HG03066 (cell line): ENCODE results near the gene TEAD4.

Experiments
- ATAC-seq: cut with Tn5 transposase; IDR thresholded peaks from one replicate; pipeline ENCODE4 v1.9.1; 2021; ENCODE audit warnings: low read depth; ENCODE audit not compliant: unreplicated experiment

TEAD4 gene

DNA sequence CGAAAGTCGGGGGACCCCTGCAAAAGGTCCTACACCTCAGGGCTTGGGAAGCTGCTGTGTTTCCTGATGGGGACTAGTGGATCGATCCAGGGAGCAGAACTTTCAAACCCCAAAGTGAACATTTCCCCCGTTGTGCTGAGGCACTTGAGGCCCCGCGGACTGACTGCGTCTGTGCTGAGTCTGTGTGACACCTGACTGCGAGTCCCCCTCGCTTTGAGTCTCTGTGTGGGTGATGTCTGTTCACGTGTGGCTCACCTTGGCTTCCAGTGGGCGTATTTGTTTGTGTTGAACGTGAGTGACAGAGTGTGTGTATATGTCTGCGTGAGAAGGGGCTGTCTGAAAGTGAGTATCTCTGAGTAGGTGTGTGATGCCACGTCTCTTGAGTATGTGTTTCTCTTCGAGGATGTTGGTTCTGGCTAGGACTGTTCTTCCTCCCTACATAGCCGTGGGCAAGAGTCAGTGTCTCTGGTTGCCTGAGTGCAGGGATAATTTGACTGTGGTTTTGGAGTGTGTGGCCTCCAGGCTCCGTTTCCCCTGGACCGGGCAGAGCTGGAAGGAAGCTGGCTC is 1.3 kb downstream of the TEAD4 start:
- ATAC-seq = no peak

DNA sequence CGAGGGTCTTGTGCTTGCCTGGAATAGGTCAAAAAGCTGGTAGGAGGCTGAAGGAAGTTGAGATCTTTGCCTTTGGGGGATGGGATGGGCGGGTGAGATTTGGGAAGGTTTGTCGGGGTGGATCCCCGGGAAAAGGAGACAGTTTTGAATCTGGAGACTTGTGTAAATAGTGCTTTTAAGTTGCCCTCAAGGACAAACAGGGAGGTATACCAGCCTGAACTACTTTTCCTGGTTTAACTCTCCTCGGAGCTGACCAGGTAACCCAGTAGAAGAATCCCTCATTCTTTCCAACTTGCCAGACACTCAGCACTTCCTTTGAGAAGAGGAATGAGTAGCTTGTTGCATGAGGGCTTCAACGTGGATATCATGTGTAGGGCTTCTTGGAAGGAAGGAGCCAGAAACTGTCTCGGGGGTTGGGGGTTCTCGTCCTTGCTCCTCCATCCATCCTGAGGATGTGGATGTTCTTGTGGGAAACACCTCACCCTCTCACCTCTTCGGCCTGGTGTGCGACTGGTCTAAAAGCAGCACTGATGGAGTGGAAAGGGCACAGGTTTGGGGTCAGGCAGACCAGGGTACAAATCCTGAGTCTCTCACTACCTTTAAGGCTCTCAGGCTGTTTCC is 1.9 kb downstream of the TEAD4 start:
- ATAC-seq = no peak

DNA sequence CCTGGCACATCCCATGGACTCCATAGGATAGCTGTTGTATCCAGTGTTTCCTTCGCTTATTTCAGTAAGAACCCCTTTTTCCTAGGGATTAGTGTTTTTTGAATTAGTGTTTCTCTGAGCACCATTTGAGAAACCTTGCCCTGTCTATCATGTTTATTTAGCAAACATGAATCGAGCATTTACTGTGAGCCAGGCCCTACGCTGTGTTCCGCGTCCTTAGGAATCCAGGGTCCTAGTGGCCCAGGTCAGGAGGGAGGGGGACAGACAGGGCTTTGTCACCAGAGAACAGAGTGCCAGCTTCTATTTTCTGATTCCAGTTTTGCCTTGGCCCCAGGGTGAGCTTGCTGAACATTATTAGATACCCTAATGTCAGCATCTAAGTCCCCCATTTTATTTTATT is 2.5 kb downstream of the TEAD4 start:
- no peak for ATAC-seq

DNA sequence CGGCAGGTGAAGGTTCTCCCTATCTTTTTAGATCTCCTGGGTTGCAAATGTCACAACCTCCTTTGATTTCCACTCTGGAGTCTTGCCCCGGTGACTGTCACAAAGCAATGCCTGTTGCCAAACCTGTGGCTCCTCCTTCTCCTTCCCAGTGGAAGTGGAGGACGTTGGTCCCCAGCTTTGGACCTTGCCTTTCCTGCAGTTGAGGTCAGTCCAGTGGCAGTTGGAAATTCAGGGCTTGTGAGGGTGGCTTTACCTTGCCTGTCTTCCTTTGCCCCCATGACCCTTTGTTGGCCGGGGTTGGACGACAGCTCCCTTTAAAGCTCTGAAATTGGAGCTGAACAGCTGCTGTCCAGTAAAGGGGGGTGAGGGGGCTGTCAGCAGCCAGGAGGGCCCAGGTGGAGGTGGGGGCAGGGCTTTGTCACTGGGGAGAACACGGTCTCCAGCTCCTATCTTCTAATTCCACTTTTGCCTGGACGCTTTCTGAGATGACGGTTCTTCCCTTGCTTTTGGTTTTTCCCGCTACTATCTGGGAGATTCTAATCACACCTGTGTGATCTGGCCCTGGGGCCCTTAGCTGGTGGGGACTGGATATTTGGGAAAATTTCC is 4.1 kb downstream of the TEAD4 start:
- ATAC-seq = no peak

DNA sequence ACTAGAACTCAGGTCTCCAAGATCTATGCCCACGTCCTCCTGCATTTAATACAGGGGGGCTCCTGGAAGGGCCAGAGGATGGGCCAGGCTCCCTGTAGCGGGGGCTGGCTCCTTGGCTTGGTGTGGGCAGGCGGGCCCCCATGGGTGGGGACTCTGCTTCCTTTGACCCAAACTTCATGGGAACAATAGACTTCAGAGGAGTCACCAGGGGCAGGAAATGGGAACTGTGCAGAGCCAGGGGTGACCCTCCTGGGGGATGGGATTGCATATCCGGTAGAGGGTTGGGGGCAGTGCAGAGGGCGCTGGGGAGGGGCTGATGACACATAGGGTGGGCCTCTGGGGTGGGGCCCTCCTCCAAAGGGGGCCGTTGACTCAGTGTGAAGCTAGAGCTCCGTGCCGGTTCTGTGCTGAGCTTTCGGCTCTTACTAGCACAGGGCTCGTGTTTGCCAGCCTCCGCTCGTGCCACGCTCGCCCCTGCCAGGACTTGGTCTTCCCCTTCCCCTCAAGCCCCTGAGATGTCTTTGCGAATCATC is 4.6 kb downstream of the TEAD4 start:
- no peak for ATAC-seq

DNA sequence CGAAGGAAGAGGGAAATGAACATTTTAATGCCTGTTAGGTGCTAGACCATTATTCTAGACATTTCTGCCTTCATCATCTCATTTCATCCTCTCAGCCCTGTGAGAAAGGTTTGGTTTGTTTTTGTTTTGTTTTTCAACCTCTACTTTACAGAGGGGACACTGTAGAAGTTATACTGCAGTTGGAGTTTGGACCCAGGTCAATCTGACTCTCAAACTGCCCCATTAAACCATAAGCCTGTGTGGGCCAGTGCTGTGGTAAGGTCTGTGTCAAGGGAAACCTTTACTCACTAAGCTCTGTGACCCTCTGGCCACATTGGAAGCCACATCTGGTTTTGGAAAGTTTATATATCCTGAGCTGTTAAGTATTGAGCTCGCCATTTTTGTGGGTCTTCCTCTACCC is 8.5 kb downstream of the TEAD4 start:
- ATAC-seq = no peak

DNA sequence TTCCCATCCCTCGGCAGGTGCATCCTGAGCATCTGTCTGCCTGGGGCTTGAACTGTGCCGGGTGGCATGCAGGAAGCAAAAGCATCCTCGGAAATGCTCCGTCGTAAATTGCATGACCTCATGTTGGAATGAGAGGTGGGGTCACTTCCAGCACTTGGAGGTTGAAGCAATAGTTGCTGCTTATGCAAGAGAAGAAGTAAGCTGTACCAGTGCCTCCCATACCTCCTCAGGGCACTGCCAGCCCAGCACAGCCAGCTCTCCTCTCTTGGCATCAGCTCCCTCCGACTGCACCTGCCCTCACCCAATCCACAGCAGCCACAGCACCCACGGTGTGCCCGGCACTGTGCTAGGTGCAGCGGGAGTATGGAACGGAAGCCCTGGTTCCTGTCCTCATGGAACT is 11.5 kb downstream of the TEAD4 start:
- no peak for ATAC-seq

DNA sequence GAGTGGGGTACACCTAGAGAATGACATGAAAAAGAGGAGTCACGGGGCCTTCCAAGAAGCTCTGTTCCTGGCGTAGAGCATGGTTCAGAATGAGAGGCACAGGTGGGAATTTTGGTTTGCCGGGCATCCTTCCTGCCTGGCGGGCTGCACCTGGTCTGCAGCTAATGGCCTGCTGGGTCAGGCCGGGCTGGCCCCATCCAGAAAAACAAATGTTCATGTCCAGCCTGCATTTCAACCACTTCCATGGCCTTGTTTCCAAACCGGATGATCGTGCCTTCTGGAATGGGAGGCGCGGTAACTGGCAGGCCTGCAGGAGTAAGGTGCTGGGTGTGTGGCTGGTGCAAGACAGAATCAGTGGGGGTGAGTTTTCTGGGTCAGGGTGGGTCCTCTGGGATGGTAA is 14.4 kb downstream of the TEAD4 start:
- ATAC-seq = no peak

DNA sequence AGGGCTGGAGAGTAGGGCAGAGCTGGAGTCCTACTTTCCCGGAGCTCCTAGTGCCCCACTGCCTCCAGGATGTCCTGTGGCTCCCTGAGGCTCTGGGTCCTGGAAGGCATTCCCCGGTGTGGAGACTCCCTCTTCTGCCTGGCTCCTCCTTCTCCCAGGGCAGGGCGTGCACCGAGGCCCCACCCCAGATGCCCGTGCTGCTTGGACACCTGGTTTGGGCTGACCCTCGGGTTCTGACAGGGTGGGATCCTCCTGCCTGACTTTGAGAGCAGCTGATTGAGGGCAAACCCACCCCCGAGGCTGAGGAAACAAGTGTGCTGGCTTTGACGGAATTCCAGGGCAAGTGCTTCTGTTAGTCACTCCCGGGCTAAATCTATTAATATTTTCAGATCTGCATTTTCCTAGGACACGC is 15.4 kb downstream of the TEAD4 start:
- ATAC-seq = no peak

DNA sequence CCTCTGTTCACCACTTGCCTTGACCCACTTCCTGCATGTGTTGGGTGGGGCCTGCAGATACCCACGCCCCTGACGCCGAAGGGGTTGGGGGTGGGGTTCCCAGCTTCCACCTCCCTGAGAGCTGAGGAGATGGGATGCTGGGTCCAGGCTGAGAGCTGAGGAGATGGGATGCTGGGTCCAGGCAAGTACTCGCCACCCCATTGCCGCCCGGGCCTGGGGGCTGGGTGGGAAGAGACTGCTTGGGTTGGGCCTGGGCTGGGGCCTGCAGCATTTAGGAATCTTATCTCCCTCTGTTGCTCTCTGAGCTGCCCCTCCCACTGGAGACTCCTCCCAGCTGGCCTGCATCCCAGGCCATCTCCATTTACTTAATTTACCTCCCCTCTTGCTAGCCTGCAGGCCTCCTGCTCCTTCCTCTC is 17.4 kb downstream of the TEAD4 start:
- no peak for ATAC-seq

DNA sequence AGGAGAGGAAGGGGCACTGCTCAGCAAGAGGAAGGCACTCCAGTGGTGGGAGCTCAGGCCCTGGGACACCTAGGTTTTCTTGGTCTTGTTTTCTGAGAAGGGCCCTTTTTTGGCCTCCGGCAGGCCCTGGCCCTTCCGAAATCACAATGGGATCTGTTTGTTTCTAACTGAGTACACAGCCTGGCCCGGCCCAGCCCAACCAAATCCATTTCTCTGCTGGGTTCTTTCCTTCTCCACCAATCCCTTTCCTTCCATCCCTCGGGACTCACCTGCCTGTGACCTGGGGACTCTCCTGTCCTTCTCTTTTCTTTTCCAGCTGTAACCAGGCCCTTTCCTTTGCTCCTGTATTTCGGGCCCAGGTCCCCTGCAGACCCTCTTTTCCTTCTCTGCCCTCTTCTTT is 18.6 kb downstream of the TEAD4 start:
- ATAC-seq = no peak

DNA sequence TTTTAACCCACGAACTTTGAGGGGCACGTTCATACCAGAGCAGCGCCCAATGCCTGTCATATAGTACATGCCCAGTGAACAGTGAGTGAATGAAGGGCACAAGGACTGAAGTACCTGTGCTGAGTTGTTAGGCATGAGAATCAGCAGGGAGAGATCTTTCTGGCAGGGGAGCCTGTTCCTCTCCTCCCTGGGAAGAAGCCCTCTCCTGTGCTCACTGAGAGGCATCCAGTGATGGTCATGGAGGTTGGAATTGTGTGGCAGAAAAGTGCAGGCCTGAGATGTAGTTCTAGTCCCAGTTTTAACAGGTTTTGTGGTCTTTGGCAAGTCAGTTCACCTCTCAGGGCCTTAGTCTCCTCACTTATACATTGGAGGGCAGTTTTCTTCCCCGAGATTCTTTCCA is 20.6 kb downstream of the TEAD4 start:
- ATAC-seq = no peak

DNA sequence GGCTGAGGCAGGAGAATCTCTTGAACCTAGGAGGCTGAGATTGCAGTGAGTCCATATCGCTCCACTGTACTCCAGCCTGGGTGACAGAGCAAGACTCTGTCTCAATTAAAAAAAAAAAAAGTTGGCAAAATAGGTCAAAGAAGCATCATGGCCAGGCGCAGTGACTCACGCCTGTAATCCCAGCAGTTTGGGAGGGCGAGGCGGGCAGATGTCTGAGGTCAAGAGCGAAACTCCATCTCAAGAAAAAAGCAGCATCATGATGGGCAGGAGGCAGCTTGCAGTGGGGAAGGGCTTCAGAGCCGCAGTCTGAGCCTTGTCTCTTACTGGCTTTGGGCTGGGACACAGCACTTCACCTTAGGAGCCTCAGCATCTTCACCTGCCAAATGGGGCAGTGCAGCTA is 21.4 kb downstream of the TEAD4 start:
- ATAC-seq = no peak

DNA sequence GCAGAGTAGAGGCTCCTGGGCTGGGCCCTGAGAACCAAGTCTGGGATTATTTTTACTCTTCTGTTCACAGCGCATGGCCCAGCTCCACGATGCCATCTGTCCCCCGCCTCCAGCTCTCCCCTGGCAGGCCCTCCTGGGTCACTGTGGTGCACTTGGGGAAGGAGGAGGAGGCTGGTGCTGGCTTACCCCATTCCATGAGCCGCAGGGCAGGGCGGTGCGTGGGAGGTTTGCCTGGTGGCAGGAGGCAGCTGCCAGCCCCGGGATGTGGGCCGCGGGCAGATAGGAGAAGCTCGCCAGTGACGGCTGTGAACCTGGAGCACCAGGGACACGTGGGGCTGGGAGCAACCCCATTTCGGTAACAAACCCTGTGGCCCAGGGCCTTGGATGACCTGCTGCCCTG is 23.2 kb downstream of the TEAD4 start:
- no peak for ATAC-seq

DNA sequence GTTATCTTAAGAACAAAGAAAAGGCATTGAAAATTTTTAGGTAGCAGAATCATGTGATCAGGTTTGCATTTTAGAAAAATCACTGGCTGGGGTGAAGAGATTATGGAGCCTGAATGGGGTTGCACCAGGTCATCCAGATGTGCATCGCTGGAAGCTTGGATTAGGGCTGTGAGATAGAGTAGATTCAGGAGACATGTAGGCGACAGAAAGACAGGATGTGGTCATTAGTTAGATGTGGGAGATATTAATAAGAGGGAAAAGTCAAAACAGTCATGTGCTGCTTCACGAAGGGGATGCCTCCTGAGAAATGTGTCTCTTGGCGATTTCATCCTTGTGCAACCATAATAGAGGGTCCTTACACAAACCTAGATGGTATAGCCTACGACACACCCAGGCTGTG is 25.1 kb downstream of the TEAD4 start:
- no peak for ATAC-seq

DNA sequence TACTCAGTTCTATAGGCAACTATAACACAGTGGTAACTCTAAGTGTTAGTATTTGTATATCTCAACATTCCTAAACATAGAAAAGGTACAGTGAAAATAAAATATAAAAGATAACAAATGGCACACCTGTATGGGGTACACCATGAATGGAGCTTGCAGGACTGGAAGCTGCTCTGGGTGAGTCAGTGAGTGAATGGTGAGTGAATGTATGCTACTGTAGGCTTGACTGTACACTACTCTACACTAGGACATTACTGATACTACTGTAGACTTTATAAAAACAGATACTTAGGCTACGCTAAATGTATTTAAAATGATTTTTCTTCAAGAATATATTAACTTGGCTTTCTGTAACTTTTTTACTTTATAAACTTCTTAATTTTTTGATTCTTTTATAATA is 25.5 kb downstream of the TEAD4 start:
- ATAC-seq = no peak

DNA sequence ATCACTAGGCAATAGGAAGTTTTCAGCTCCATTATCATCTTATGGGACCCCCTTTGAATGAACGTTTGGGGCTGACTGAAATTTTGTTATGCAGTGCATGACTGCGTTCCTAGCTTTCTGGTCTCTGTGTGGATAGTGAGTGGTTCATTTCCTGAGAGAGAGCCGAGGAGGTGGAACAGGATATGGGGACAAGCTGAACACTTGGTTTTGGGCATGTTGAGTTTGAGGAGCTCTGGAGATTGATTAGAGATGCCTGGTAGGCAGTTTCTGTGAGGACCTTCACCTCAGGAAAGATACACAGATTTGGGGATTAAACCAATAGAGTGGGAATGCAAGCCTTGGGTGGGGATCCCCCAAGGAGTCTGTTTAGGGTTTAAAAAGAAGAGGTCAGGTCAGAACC is 27.7 kb downstream of the TEAD4 start:
- ATAC-seq = no peak

DNA sequence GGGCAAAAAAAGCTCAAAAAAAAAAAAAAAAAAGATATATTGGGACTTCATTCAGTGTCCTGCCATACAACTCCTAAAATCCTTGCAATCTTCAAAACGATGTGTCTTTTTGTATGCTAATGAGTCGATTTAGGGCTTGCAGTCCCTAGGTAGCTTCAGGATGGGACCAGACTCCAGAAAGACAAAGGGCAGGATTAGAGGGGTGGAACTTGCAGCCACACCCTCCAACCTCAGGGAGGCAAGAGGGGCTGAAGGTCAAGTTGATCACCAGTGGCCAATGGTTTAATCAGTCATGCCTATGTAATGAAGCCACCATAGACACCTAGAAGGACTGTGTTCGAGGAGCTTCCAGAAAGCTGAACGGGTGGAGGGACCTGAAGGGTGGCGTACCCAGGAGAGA is 29.3 kb downstream of the TEAD4 start:
- ATAC-seq = no peak

DNA sequence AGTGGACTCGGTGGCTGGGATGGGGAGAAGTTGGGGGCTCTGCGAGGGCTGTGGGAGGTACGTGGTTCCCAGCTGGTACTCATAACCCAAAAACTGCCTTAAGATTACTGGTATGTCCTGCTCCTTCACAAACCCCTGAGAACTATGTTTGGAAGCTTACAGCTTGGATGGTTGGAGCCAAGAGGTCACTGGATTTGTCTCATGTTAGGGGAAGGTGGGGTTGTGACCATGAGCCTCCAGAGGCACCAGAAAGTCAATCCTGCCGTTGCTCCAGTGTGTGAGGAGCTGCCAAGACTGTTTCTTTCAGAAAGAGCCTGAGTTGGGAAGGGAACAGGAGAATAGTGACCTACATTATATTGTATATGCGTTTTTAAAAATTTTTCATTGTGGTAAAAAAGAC is 33.5 kb downstream of the TEAD4 start:
- ATAC-seq = no peak

DNA sequence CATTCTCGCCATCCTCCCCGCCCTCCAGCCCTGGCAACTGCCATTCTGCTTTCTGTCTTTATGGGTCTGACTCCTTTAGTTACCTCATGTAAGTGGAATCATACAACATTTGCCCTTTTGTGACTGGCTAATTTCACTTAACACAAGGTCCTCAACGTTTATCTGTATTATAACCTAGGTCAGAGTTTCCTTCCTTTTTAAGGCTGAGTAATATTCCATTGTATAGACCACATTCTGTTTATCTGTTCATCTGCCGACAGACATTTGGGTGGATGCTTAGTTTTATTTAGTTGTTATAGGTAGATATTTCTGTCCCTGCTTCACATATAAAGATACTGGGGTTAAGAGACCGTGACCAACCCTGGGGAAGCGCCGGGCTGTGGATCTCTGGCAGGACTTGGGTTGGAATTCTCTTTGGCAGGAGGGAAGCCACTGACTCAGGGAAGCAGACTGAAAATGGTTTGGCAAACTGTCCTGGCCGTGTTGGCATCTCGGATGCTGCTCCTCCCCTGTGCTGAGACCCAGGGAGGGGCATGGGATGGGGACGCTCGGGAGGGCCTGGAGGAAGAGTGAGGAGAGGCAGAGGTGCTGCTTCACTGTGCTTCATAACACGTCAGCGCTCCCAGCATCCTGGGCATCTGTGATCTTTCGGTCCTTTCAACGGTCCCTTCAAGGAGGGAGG is 38.9 kb downstream of the TEAD4 start:
- no peak for ATAC-seq

DNA sequence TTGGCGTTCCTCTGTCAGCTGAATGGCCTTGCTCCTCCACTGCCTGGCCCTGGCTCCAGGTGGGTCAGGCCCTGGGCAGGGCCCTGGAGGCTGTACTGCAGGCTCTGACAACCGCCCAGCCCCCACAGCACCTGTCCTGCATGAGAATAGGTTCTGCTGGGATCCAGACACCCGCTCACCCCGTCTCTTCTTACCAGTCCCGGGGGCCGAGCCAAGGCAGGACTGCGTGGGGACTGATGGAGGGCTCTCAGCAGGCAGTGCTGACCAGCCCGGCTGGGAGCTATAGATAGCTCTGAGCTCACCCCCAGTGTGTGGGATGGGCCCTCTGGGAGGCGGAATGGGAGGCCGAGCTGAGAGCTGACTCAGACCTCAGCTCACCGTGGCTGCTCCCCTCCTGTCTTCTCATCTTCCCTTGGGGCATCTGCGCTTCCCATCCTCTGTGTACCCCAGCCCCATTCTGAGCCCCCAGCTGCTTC is 39.6 kb downstream of the TEAD4 start:
- no peak for ATAC-seq
